Mucosa of descending colon (tissue), 3 donors: ENCODE measurements around the gene XRCC1. TPM values are rescaled to one million over a fixed set of nuclear protein-coding genes. Genes with fewer than 3 reads are reported as not detected.
"Not testable (repeated sequence)": the region's sequence is repeated elsewhere in the genome, so short reads cannot be mapped to it uniquely, and the experiment has no call there.

Experiments
- ATAC-seq: fragments of 200-7000 bp; cut with Tn5 transposase; one replicate; pipeline ENCODE4 v1.9.1; 2020; ENCODE audit warnings: mild to moderate bottlenecking, moderate library complexity
- DNase-seq, 3 donors: peaks; one replicate each; pipeline ENCODE4 v3.0.0-alpha.2; 2020
- H3K36me3 ChIP-seq: fragments of 200-600 bp; one replicate; pipeline ENCODE4 v1.8.0; 2021; ENCODE audit warnings: low read depth, mild to moderate bottlenecking
- H3K4me1 ChIP-seq: fragments of 200-600 bp; one replicate; pipeline ENCODE4 v1.8.0; 2021; ENCODE audit warnings: low read depth, mild to moderate bottlenecking
- H3K4me3 ChIP-seq: fragments of 200-600 bp; one replicate; pipeline ENCODE4 v1.8.0; 2021; ENCODE audit warnings: mild to moderate bottlenecking
- H3K9me3 ChIP-seq: fragments of 200-600 bp; one replicate; pipeline ENCODE4 v1.8.0; 2021; ENCODE audit warnings: mild to moderate bottlenecking
- CTCF ChIP-seq: fragments of 200-600 bp; IDR thresholded peaks from one replicate; pipeline ENCODE4 v1.8.0; 2022; ENCODE audit warnings: antibody characterized with exemption, mild to moderate bottlenecking
- intact Hi-C, 2 donors: fragments of 100-400 bp; cut with DNase I in 1 of 2; cut with micrococcal nuclease in 1 of 2; formaldehyde crosslinking; loops; one replicate each; pipeline versions ENCODE4 v1.11.0 to v1.11.1; 2022; cut with DNase I, micrococcal nuclease
- total RNA-seq, 3 donors: library from RNA; stranded (reverse); fragmentation: NEBNext Ultra II Directional in 2 of 3; extraction: Animal tissue kit (Norgen Biotek cat#: 25700) in 2 of 3; gene quantifications; one replicate each; pipeline versions ENCODE4 v1.2.1 to v1.2.4, GENCODE V29; 2021 to 2023
- donor health status: DM: no; HTN: no; CAD: no; lungs with moderate emphysema.
- donor health status: DM: no; HTN: no; CAD: no.
- donor health status: DM: no; HTN: yes; CAD: no.

Gene XRCC1
- total RNA-seq, 3 donors from 2014 or later = 16.4 to 33.4 (median 21.1) TPM

DNA sequence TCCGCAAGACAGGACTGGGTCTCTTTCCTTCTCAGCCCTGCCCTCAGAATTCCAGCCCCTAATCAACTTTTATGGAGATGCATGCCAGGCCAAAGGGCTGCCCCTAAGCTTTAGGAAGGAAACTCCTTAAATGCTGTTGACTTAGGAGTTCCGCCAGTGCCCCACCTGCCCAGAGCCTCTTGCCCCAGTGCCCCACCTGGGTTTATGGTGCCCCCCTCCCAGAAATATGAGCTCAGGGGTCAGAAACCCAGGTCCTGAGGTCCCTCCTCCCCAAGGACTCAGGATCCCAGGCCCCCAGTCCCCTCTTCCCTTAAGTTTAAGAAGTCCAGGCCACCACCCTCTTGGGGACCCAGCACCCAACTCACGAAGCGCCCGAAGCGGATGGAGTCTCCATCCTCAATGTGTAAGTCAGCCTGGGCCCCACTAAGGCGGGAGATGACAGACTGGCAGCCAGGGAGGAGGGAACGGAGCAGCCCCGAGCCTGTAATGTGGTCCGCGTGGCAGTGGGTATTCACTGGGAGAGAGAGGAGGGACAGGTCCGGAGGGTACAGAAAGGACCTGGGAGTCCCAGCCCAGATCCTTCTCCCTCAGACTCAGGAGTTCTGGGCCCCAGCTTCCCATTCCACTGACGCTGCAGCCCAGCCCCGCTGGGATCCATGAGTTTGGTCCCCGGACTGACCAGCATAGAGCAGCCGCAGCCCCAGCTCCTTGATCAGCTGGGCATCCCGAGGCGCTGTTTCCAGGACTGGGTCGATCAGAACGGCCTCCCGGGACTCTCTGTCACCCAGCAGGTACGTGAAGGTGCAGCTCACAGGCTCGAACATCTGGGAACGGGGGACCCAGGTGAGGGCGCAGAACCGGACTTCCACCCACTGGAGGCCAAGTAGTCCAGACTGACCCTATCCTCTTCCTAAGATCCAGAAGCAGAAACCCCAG, 49.2 kb downstream of the XRCC1 start:
- intact Hi-C loops = no loop called here
- ATAC-seq (peak; percentile 73), DNase-seq (peak; percentile 78 to 87 (median 79))
- Histone ChIP-seq H3K9me3 (no peaks in the 10 kb centered on the region), H3K4me1 (peaks cover 42% of the 10 kb centered on the region), H3K4me3 (peak overlapping the region; percentile 92), H3K36me3 (no peaks in the 10 kb centered on the region)
- no peak for TF ChIP-seq CTCF

GRCh38 chr19:43524922-43525835, 50.1 kb downstream of the XRCC1 start:
- Histone ChIP-seq H3K4me1 (peaks cover 36% of the 10 kb centered on the region), H3K9me3 (no peaks in the 10 kb centered on the region), H3K36me3 (no peaks in the 10 kb centered on the region), H3K4me3 (peak overlapping the region; percentile 92)
- DNase-seq (peak; percentile 85 to 87 (median 87)), ATAC-seq (peak; percentile 80)
- no peak for TF ChIP-seq CTCF
- intact Hi-C loops = loop anchor here in 1 of 2 donors (5.0 kb wide), 1 partner anchor 78 kb away; no protein-coding TSS in a partner anchor

DNA sequence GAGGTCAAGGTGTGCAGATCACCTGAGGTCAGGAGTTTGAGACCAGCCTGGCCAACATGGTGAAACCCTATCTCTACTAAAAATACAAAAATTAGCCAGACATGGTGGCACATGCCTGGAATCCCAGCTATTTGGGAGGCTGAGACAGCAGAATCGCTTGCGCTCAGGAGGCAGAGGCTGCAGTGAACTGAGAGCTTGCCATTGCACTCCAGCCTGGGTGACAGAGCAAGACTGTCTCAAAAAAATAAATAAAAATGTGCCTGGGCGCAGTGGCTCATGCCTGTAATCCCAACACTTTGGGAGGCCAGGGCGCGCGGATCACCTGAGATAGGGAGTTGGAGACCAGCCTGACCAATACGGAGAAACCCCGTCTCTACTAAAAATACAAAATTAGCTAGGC, 51.6 kb downstream of the XRCC1 start:
- not testable (repeated sequence) for H3K4me3 ChIP-seq, ATAC-seq, H3K36me3 ChIP-seq, H3K9me3 ChIP-seq
- DNase-seq = peak in 1 of 3 donors; percentile 28
- peaks cover 35% of the 10 kb centered on the region for H3K4me1 ChIP-seq
- intact Hi-C loops = loop anchor here in 1 of 2 donors (5.0 kb wide), 1 partner anchor 76 kb away; no protein-coding TSS in a partner anchor

GRCh38 chr19:43522929-43523328, 52.4 kb downstream of the XRCC1 start:
- no peak overlapping the region for H3K4me3 ChIP-seq
- no peaks in the 10 kb centered on the region for H3K9me3 ChIP-seq
- ATAC-seq (no peak), DNase-seq (no peak)
- no peaks in the 10 kb centered on the region for H3K36me3 ChIP-seq
- no peak for TF ChIP-seq CTCF
- peaks cover 35% of the 10 kb centered on the region for H3K4me1 ChIP-seq
- intact Hi-C loops = loop anchor here in 1 of 2 donors (5.0 kb wide), 1 partner anchor 76 kb away; no protein-coding TSS in a partner anchor

GRCh38 chr19:43519436-43520088, 55.8 kb downstream of the XRCC1 start:
- DNase-seq (peak in 2 of 3 donors; percentile 81 to 86), ATAC-seq (peak; percentile 88)
- intact Hi-C loops = loop anchor here (5.0 kb wide), 1 partner anchor 72 kb away; no protein-coding TSS in a partner anchor
- peaks cover 22% of the 10 kb centered on the region for H3K4me1 ChIP-seq
- peak; percentile 68 for TF ChIP-seq CTCF
- H3K36me3 ChIP-seq = no peaks in the 10 kb centered on the region
- no peaks in the 10 kb centered on the region for H3K9me3 ChIP-seq
- no peak overlapping the region for H3K4me3 ChIP-seq
